ENCODE data around the gene MTOR. TPM values are rescaled to one million over a fixed set of nuclear protein-coding genes. Genes with fewer than 3 reads are reported as not detected.
A peak's percentile ranks its signal among the peaks of the same experiment; 100 is the strongest.
"Not testable (repeated sequence)": the region's sequence is repeated elsewhere in the genome, so short reads cannot be mapped to it uniquely, and the experiment has no call there.

The MTOR gene
- total and polyA plus RNA-seq, 9 donors, result 23.5 to 33.3 (median 26.1) TPM

DNA sequence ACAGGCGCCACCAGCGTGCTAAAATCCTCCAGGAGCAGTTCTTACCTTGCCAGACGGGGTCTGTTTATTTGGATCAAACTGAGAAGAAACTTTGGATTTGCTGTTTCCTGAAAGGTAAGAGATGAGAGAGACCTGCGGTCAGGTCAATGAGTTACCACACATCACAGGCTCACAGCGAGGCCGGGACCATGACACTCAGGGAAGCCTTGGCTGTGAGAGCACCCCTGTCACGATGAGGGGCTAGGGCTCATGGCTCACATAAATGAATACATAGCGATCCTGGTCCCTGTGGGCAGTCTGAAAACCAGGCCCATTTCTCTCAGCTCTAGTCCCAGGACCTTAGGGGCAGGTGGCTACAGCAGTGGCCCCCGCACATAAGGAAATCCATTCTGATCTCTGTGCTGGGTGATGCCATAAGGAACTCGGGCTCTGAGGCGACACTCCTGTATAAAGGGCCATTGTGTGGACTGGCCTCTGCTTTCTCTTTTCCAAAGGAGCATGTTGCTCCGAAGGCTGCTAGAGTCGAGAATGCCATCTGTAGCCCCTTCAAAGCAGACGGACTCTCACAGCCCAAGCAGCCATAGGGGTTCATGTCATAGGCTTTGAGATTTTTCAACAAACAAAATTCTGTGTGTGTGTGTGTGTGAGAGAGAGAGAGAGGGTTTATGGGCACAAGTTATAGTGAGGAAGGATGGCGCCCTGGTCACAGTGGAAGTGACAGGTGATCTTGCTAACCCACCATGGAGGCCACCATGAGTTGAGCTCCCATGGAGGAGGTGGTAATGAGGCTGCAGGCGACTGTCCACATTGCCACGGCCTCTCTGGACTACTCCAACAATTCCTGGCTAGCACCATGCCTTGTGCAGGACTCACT lies 193.5 kb downstream of the MTOR start:
- Histone ChIP-seq H3K4me1 (ENCODE audit: control insufficient read depth, insufficient read depth, low read length) (no peaks in the 10 kb centered on the region), H3K27ac (ENCODE audit: low read length) (no peak overlapping the region), H3K9me3 (replicated peaks; ENCODE audit: control insufficient read depth, low read depth, low read length) (no peaks in the 10 kb centered on the region), H3K4me3 (ENCODE audit: low read length) (no peak overlapping the region), H3K27me3 (ENCODE audit: control insufficient read depth, insufficient read depth, low read length) (no peaks in the 10 kb centered on the region), H3K36me3 (ENCODE audit: control insufficient read depth, insufficient read depth, low read length) (peaks cover 82% of the 10 kb centered on the region)
- DNase-seq, result no peak
- WGBS (ENCODE audit: insufficient coverage), result 88% methylated on average over 15 of the region's 17 CpGs

DNA sequence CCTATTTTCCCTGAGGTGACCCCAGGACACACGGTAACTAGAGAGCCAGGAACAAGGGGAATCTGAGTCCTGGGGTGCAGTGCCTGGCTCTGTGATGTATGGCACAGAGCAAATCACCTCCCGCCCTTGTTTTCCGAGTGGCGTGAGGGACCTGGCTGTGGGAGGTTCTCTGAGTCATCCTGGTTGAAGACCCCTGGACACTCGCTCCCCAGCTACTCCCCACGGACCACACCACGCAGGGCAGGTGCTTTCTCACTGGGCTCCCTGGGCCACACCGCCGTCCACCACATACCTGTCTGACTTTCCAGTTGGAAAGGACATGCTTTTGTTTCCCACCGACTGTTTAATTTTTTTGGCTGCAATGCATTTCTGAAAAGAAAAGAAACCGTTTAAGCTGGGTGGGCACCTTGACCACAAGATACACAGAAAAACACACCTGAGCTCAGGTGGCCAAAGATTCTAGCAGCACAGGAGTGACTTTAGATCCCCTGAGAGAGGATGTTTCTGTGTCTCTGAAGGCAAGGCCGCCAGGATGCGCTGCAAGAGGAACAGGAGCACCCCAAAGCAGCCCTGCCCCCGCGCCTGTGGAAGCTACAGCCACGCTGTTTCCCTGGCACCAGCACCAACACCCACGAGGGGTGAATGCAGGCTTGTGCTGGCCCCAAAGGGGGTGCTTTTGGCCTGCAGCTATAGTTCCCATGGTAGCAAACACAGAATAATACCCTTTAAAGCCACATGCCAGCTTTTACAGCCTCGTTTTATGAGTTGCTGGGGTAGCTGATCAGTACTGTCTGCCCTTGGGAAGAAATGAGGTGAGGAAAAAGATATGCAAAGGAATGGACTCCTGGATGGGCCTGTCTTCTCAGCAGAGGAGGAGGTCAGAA lies 194.4 kb downstream of the MTOR start:
- Histone ChIP-seq H3K4me1 (ENCODE audit: control insufficient read depth, insufficient read depth, low read length) (no peaks in the 10 kb centered on the region), H3K36me3 (ENCODE audit: control insufficient read depth, insufficient read depth, low read length) (peaks cover 79% of the 10 kb centered on the region)

DNA sequence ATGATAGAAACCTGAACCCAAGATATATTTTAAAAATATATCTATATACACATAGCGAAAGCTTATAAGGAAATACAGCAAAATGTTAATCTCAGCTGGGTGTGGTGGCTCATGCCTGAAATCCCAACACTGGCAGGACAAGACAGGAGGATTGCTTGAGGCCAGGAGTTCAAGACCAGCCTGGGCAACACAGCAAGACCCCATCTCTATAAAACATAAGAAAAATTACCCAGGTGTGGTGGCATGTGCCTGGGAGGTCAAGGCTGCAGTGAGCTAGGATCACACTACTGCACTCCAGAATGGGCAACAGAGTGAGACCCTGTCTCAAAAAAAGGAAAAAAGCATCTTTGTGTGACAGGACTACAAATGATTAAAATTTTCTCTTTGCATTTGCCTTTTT lies 196.6 kb downstream of the MTOR start:
- H3K36me3 ChIP-seq (ENCODE audit: control insufficient read depth, insufficient read depth, low read length), result peaks cover 64% of the 10 kb centered on the region
- DNase-seq, result no peak
- H3K4me1 ChIP-seq (ENCODE audit: control insufficient read depth, insufficient read depth, low read length), result peaks cover 9% of the 10 kb centered on the region
- no peaks in the 10 kb centered on the region for H3K9me3 ChIP-seq (replicated peaks; ENCODE audit: control insufficient read depth, low read depth, low read length)
- H3K4me3 ChIP-seq (ENCODE audit: low read length), result no peak overlapping the region
- no peak overlapping the region for H3K27ac ChIP-seq (ENCODE audit: low read length)
- no CpG with 5 or more reads among the region's 1 CpG for WGBS (ENCODE audit: insufficient coverage)
- H3K27me3 ChIP-seq (ENCODE audit: control insufficient read depth, insufficient read depth, low read length), result no peaks in the 10 kb centered on the region

More for the DNA sequence above, 194.4 kb downstream of the MTOR start:
- 89% methylated on average over 8 of the region's 18 CpGs for WGBS (ENCODE audit: insufficient coverage)
- DNase-seq, result no peak
- H3K9me3 ChIP-seq (replicated peaks; ENCODE audit: control insufficient read depth, low read depth, low read length), result no peaks in the 10 kb centered on the region
- H3K27ac ChIP-seq (ENCODE audit: low read length), result no peak overlapping the region
- no peaks in the 10 kb centered on the region for H3K27me3 ChIP-seq (ENCODE audit: control insufficient read depth, insufficient read depth, low read length)
- no peak overlapping the region for H3K4me3 ChIP-seq (ENCODE audit: low read length)

DNA sequence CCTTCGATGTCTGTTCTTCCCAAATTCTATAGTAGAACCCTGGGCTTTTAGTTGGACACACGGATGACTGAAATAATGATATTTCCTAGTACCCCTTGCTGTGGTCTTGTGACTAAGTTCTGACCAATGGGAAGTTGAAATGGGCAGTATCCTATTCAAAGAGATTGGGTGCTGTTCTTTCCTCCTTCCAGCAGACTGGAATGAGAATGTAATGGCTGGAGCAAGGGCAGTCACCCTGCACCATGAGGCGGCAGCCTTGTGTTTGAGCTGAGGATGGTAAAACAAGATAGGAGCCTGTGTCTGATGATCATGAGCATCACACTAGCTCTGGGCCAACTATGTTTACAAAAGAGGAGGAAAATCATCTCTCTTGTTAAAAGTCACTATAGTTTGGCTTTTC lies 197.4 kb downstream of the MTOR start:
- Histone ChIP-seq H3K4me3 (ENCODE audit: low read length) (no peak overlapping the region), H3K27me3 (ENCODE audit: control insufficient read depth, insufficient read depth, low read length) (no peaks in the 10 kb centered on the region), H3K27ac (ENCODE audit: low read length) (no peak overlapping the region), H3K4me1 (ENCODE audit: control insufficient read depth, insufficient read depth, low read length) (peaks cover 10% of the 10 kb centered on the region), H3K9me3 (replicated peaks; ENCODE audit: control insufficient read depth, low read depth, low read length) (no peaks in the 10 kb centered on the region), H3K36me3 (ENCODE audit: control insufficient read depth, insufficient read depth, low read length) (peaks cover 58% of the 10 kb centered on the region)
- 100% methylated on average over 2 of the region's 3 CpGs for WGBS (ENCODE audit: insufficient coverage)
- no peak for DNase-seq

DNA sequence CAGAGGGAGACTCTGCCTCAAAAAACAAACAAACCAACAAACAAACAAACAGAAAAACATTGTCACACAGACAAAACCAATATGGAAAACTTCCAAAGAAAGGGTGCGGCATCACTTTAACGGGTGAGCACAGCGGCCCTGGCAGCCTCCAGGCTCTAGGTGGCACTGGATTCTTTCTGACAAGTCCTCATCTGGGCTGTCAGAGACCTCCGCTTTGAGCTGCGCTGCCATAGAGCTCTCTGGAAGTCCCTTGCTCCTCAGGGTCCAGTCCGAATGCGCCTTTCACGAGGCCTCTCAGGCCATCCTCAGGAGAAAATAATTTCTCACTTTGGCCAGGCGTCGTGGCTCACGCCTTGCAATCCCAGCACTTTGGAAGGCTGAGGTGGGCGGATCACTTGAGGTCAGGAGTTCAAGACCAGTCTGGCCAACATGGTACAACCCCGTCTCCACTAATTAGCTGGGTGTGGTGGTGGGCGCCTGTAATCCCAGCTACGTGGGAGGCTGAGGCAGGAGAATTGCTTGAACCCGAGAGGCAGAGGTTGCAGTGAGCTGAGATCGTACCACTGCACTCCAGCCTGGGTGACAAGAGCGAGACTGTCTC lies 198.3 kb downstream of the MTOR start:
- not testable (repeated sequence) for DNase-seq; H3K27ac ChIP-seq (ENCODE audit: low read length); H3K4me3 ChIP-seq (ENCODE audit: low read length); H3K9me3 ChIP-seq (replicated peaks; ENCODE audit: control insufficient read depth, low read depth, low read length); H3K27me3 ChIP-seq (ENCODE audit: control insufficient read depth, insufficient read depth, low read length)
- H3K4me1 ChIP-seq (ENCODE audit: control insufficient read depth, insufficient read depth, low read length), result peaks cover 13% of the 10 kb centered on the region
- peaks cover 49% of the 10 kb centered on the region for H3K36me3 ChIP-seq (ENCODE audit: control insufficient read depth, insufficient read depth, low read length)
- WGBS (ENCODE audit: insufficient coverage), result 80% methylated on average over 9 of the region's 18 CpGs

DNA sequence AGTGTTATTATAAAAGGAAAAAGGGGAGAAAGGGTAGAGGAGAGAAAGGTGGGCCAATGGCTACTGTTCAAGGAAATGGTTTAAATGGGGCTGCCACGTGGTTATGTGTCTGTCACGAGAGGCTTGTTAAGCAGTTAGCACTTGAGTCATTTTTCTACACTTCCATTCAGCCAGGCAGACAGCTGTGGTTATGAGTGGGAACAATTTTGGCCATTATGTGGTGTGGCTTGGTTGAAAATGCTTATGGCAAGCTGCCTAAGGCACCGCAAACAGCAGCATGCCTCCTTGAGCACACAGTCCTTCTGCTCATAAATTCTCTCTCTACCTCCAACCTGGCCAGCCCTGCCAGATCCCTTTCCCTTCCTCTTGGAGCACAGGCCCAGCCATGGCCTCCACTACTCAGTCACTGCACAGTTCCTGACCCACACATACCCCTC lies 199.4 kb downstream of the MTOR start:
- Histone ChIP-seq H3K36me3 (ENCODE audit: control insufficient read depth, insufficient read depth, low read length) (peaks cover 40% of the 10 kb centered on the region), H3K4me1 (ENCODE audit: control insufficient read depth, insufficient read depth, low read length) (peaks cover 20% of the 10 kb centered on the region), H3K4me3 (ENCODE audit: low read length) (no peak overlapping the region), H3K9me3 (replicated peaks; ENCODE audit: control insufficient read depth, low read depth, low read length) (no peaks in the 10 kb centered on the region), H3K27me3 (ENCODE audit: control insufficient read depth, insufficient read depth, low read length) (no peaks in the 10 kb centered on the region), H3K27ac (ENCODE audit: low read length) (no peak overlapping the region)
- WGBS (ENCODE audit: insufficient coverage), result no CpG with 5 or more reads among the region's 3 CpGs
- DNase-seq, result no peak

DNA sequence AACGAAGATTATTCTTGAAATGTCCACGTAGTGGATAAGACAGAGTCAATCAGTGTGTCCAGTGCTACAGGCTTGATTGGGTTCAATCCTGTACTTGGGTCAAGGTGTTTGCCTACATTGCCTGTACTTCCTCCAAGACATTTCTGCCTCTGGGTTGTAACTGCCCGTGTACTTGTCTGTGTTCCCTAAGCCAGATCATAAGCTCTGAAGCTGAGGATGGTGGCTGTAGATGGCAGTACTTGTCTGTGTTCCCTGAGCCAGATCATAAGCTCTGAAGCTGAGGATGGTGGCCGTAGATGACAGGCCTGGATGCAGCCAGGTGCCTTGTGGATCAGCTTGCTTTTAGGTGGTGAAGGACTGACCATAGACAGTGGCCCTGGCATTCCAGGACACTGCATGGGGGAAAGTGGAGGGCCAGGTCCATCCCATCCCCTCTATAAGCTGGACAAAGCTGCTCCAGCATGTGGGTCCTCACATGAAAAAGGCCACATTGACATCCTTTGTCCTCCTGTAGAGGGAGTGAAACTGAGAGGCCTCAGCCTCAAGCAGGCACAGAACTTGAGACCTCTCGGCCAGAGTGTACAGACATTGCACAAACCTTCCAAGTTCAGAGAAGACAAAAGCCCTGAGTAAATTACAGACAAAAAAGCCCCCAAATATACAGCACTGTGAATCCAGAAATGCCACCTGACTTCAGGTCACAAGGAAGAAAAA lies 200.5 kb downstream of the MTOR start:
- WGBS (ENCODE audit: insufficient coverage), result 53% methylated on average over 3 of the region's 5 CpGs
- Histone ChIP-seq H3K36me3 (ENCODE audit: control insufficient read depth, insufficient read depth, low read length) (peaks cover 43% of the 10 kb centered on the region), H3K4me3 (ENCODE audit: low read length) (no peak overlapping the region)

DNA sequence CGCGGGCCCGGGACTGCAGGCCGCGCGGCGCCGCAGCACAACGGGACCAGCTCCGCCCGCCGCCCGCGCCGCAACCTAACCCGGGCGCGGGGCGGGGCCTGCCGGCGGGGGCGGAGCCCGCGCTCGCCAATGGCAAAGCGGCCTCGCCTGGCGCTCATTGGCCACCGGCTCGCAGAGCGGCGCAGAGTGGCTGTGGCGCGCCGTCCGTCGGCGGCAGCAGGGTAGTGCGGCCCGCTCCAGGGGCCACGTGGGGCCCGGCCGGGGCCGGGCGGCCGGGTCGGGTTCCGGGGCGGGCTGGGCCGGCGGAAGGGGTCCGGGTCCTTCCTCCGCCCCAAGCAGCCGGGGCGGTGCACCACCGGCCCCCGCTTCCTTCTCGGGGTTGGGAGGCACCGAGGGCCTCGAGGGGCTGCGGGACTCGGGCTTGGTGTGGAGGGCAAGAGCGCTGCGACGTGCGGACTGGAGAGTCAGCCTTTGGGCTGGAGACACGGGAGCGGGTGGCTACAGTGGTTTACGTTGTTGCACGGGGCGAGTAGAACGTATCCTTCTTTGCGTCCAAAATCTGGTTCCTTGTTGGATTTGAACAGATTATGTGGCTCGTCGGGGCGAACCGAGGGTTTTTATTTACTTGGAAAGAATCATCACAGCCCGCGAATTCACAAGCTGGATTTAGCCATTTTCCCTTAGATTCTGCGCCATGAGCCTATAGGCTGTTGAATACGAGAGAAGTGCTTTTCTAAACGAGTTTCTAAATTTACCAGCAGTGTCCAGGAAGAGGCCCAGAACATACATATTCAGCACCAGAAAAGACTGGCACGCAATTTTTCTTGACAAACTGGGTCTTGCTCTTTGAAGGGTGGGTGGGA lies 202.2 kb downstream of the MTOR start, which contains the start of gene SRM:
SRM (minus strand) TSS at position 51 of the 863 bp plus-strand sequence. CDS start 75 bp downstream, outside the sequence.
- Histone ChIP-seq H3K36me3 (ENCODE audit: control insufficient read depth, insufficient read depth, low read length) (peaks cover 41% of the 10 kb centered on the region), H3K4me1 (ENCODE audit: control insufficient read depth, insufficient read depth, low read length) (peaks cover 20% of the 10 kb centered on the region), H3K27ac (ENCODE audit: low read length) (peak within 1 kb of the TSS; percentile 68), H3K9me3 (replicated peaks; ENCODE audit: control insufficient read depth, low read depth, low read length) (no peaks in the 10 kb centered on the region), H3K4me3 (ENCODE audit: low read length) (peak within 1 kb of the TSS; percentile 75), H3K27me3 (ENCODE audit: control insufficient read depth, insufficient read depth, low read length) (no peaks in the 10 kb centered on the region)
- WGBS (ENCODE audit: insufficient coverage), result under 1% methylated on average over 80 of the region's 83 CpGs
- peak; percentile 97 for DNase-seq

More for the DNA sequence above, 200.5 kb downstream of the MTOR start:
- no peaks in the 10 kb centered on the region for H3K9me3 ChIP-seq (replicated peaks; ENCODE audit: control insufficient read depth, low read depth, low read length)
- H3K27ac ChIP-seq (ENCODE audit: low read length), result no peak overlapping the region
- no peak for DNase-seq
- H3K27me3 ChIP-seq (ENCODE audit: control insufficient read depth, insufficient read depth, low read length), result no peaks in the 10 kb centered on the region
- peaks cover 20% of the 10 kb centered on the region for H3K4me1 ChIP-seq (ENCODE audit: control insufficient read depth, insufficient read depth, low read length)

Data from muscle of leg (tissue), 11 donors.